Measurements from ENCODE around the gene RTN4RL1. TPM values are rescaled to one million over a fixed set of nuclear protein-coding genes. Genes with fewer than 3 reads are reported as not detected.
A peak's percentile ranks its signal among the peaks of the same experiment; 100 is the strongest.

RTN4RL1 gene
- total RNA-seq, 1 donor = 1.1 TPM

GRCh38 chr17:2054262-2054511 lies 29.1 kb upstream of the RTN4RL1 start:
- no peak for TF ChIP-seq CTCF (IDR thresholded peaks at IDR 0.05; ENCODE audit: extremely low read depth, low read depth, low read length)
- Histone ChIP-seq H3K9me3 (ENCODE audit: low read depth, low read length) (no peaks in the 10 kb centered on the region), H3K4me1 (ENCODE audit: insufficient read depth, low read length) (peaks cover 10% of the 10 kb centered on the region), H3K27ac (ENCODE audit: low read depth, low read length) (peak overlapping the region; percentile 45), H4K20me1 (ENCODE audit: insufficient read depth, low read length) (no peaks in the 10 kb centered on the region), H2AFZ (ENCODE audit: low read length) (no peak overlapping the region), H3K79me2 (ENCODE audit: insufficient read depth, low read length) (peaks cover 18% of the 10 kb centered on the region), H3K27me3 (ENCODE audit: insufficient read depth, low read length) (peaks cover 7% of the 10 kb centered on the region), H3K36me3 (ENCODE audit: insufficient read depth, low read length) (peaks cover 7% of the 10 kb centered on the region), H3K4me3 (ENCODE audit: insufficient read depth, low read length) (peak overlapping the region; percentile 83), H3K4me2 (ENCODE audit: insufficient read depth, low read length) (peak overlapping the region; percentile 94)
- no peak for DNase-seq (ENCODE audit: insufficient read length, low spot score, missing footprints)

- TF ChIP-seq CTCF (IDR thresholded peaks at IDR 0.05; ENCODE audit: extremely low read depth, low read depth, low read length) = peak; percentile 52
- peak; percentile 97 for DNase-seq (ENCODE audit: insufficient read length, low spot score, missing footprints)
- H4K20me1 ChIP-seq (ENCODE audit: insufficient read depth, low read length) = no peaks in the 10 kb centered on the region
- peak overlapping the region; percentile 45 for H3K27ac ChIP-seq (ENCODE audit: low read depth, low read length)
- H3K36me3 ChIP-seq (ENCODE audit: insufficient read depth, low read length) = peaks cover 7% of the 10 kb centered on the region
- H2AFZ ChIP-seq (ENCODE audit: low read length) = peak overlapping the region; percentile 15
- H3K79me2 ChIP-seq (ENCODE audit: insufficient read depth, low read length) = peaks cover 18% of the 10 kb centered on the region
- peak overlapping the region; percentile 83 for H3K4me3 ChIP-seq (ENCODE audit: insufficient read depth, low read length)
- H3K4me2 ChIP-seq (ENCODE audit: insufficient read depth, low read length) = peak overlapping the region; percentile 94
- H3K4me1 ChIP-seq (ENCODE audit: insufficient read depth, low read length) = peaks cover 14% of the 10 kb centered on the region
- peaks cover 7% of the 10 kb centered on the region for H3K27me3 ChIP-seq (ENCODE audit: insufficient read depth, low read length)
- no peaks in the 10 kb centered on the region for H3K9me3 ChIP-seq (ENCODE audit: low read depth, low read length)
These were observed 28.5 kb upstream of the RTN4RL1 start for GRCh38 chr17:2053380-2054261.

- no peak overlapping the region for H2AFZ ChIP-seq (ENCODE audit: low read length)
- peaks cover 17% of the 10 kb centered on the region for H3K4me1 ChIP-seq (ENCODE audit: insufficient read depth, low read length)
- H3K79me2 ChIP-seq (ENCODE audit: insufficient read depth, low read length) = peaks cover 8% of the 10 kb centered on the region
- no peaks in the 10 kb centered on the region for H3K9me3 ChIP-seq (ENCODE audit: low read depth, low read length)
- no peak for DNase-seq (ENCODE audit: insufficient read length, low spot score, missing footprints)
- H3K4me3 ChIP-seq (ENCODE audit: insufficient read depth, low read length) = no peak overlapping the region
- H3K4me2 ChIP-seq (ENCODE audit: insufficient read depth, low read length) = no peak overlapping the region
- no peak for TF ChIP-seq CTCF (IDR thresholded peaks at IDR 0.05; ENCODE audit: extremely low read depth, low read depth, low read length)
- peaks cover 3% of the 10 kb centered on the region for H3K36me3 ChIP-seq (ENCODE audit: insufficient read depth, low read length)
- H3K27ac ChIP-seq (ENCODE audit: low read depth, low read length) = no peak overlapping the region
- H4K20me1 ChIP-seq (ENCODE audit: insufficient read depth, low read length) = no peaks in the 10 kb centered on the region
- peaks cover 7% of the 10 kb centered on the region for H3K27me3 ChIP-seq (ENCODE audit: insufficient read depth, low read length)
These were observed 26.9 kb upstream of the RTN4RL1 start for GRCh38 chr17:2051933-2052559.
